22Rv1 (cell line): ENCODE results near the gene ZNF207.
"Not testable (repeated sequence)": the region's sequence is repeated elsewhere in the genome, so short reads cannot be mapped to it uniquely, and the experiment has no call there.

Experiments used
- H3K27ac ChIP-seq: fragments of 450-650 bp; 2 replicates; pipeline ENCODE4 v1.5.1; 2017
- CTCF ChIP-seq: fragments of 450-650 bp; IDR thresholded peaks from 2 replicates; pipeline ENCODE4 v1.5.1; 2017; ENCODE audit warnings: mild to moderate bottlenecking
- ZFX ChIP-seq: fragments of 450-650 bp; IDR thresholded peaks from 2 replicates; pipeline ENCODE4 v1.6.1; 2017; ENCODE audit warnings: antibody characterized with exemption, borderline replicate concordance

The ZNF207 gene

GRCh38 chr17:32370426-32370825 is 20.5 kb downstream of the ZNF207 start:
- no peak overlapping the region for H3K27ac ChIP-seq
- no peak for TF ChIP-seq CTCF
- TF ChIP-seq ZFX: no peak

GRCh38 chr17:32382526-32383223 is 32.7 kb downstream of the ZNF207 start:
- TF ChIP-seq ZFX (no peak), CTCF (no peak)
- H3K27ac ChIP-seq: peak overlapping the region; percentile 52

- H3K27ac ChIP-seq: peak overlapping the region; percentile 19
- TF ChIP-seq ZFX (no peak), CTCF (no peak)
Measured at GRCh38 chr17:32383926-32384434, 34.0 kb downstream of the ZNF207 start.

GRCh38 chr17:32385121-32385520 is 35.2 kb downstream of the ZNF207 start:
- TF ChIP-seq CTCF (no peak), ZFX (no peak)
- peak overlapping the region; percentile 19; the same call in 1 of the 2 replicates for H3K27ac ChIP-seq

- no peak for TF ChIP-seq CTCF
- no peak for TF ChIP-seq ZFX
- H3K27ac ChIP-seq: no peak overlapping the region
Measured at GRCh38 chr17:32385971-32386370, 36.0 kb downstream of the ZNF207 start.

GRCh38 chr17:32386844-32387243 is 36.9 kb downstream of the ZNF207 start:
- no peak overlapping the region for H3K27ac ChIP-seq
- no peak for TF ChIP-seq ZFX
- TF ChIP-seq CTCF: no peak

GRCh38 chr17:32388128-32388527 is 38.2 kb downstream of the ZNF207 start:
- not testable (repeated sequence) for H3K27ac ChIP-seq
